HepG2 (cell line): Measurements from ENCODE around the gene SLCO2B1. TPM values are rescaled to one million over a fixed set of nuclear protein-coding genes. Genes with fewer than 3 reads are reported as not detected.

ENCODE experiments used
- AGO1 ChIP-seq: fragments of 200-400 bp; formaldehyde crosslinking; IDR thresholded peaks from 2 replicates; pipeline ENCODE4 v1.6.1; 2017; ENCODE audit warnings: mild to moderate bottlenecking, low read depth, low read length, moderate library complexity; ENCODE audit not compliant: poor library complexity, severe bottlenecking
- HOXA3 ChIP-seq: sonication (generic); formaldehyde crosslinking; IDR thresholded peaks from 2 replicates; pipeline ENCODE4 v1.5.0; 2020; ENCODE audit warnings: missing genetic modification reagents
- KLF6 ChIP-seq: IDR thresholded peaks from 2 replicates; pipeline ENCODE4 v1.8.0; 2016; ENCODE audit warnings: missing biosample characterization, missing genetic modification reagents
- MTF2 ChIP-seq: sonication (generic); formaldehyde crosslinking; IDR thresholded peaks from 2 replicates; pipeline ENCODE4 v1.5.0; 2020; ENCODE audit warnings: missing genetic modification reagents, borderline replicate concordance
- NCOA1 ChIP-seq: sonication (generic); formaldehyde crosslinking; IDR thresholded peaks from 2 replicates; pipeline ENCODE4 v1.9.0; 2021; ENCODE audit warnings: missing genetic modification reagents
- NR2F1 ChIP-seq, 2 experiments: fragments of 450-650 bp in 1 of 2; formaldehyde crosslinking in 1 of 2; IDR thresholded peaks; 2 replicates each; pipeline versions ENCODE4 v1.5.0 to v1.6.1; 2016 to 2020; ENCODE audit warnings: mild to moderate bottlenecking in 1 of 2, missing compliant biosample characterization in 1 of 2, missing genetic modification reagents in 1 of 2, moderate library complexity in 1 of 2
- PHF8 ChIP-seq: sonication (generic); formaldehyde crosslinking; IDR thresholded peaks from 2 replicates; pipeline ENCODE4 v1.5.0; 2020; ENCODE audit warnings: missing genetic modification reagents
- SOX6 ChIP-seq, 2 experiments: fragments of 450-650 bp in 1 of 2; sonication (generic) in 1 of 2; formaldehyde crosslinking in 1 of 2; IDR thresholded peaks; 2 replicates each; pipeline versions ENCODE4 v1.4.0 to v1.6.1; 2017 to 2020; ENCODE audit warnings: antibody characterized with exemption in 1 of 2, mild to moderate bottlenecking in 1 of 2, missing genetic modification reagents in 1 of 2
- STAT5B ChIP-seq: sonication (generic); formaldehyde crosslinking; IDR thresholded peaks from 2 replicates; pipeline ENCODE4 v1.4.0; 2020; ENCODE audit warnings: missing genetic modification reagents
- ZNF121 ChIP-seq: sonication (generic); formaldehyde crosslinking; IDR thresholded peaks from 2 replicates; pipeline ENCODE4 v1.5.0; 2020; ENCODE audit warnings: mild to moderate bottlenecking, missing genetic modification reagents
- ZNF224 ChIP-seq: sonication (generic); formaldehyde crosslinking; IDR thresholded peaks from 2 replicates; pipeline ENCODE4 v1.5.0; 2020; ENCODE audit warnings: mild to moderate bottlenecking, missing genetic modification reagents
- ZNF367 ChIP-seq: sonication (generic); formaldehyde crosslinking; IDR thresholded peaks from 2 replicates; pipeline ENCODE4 v1.4.0; 2020; ENCODE audit warnings: missing genetic modification reagents, borderline replicate concordance
- ZNF460 ChIP-seq: sonication (generic); formaldehyde crosslinking; IDR thresholded peaks from 2 replicates; pipeline ENCODE4 v1.5.1; 2020; ENCODE audit warnings: missing genetic modification reagents, mild to moderate bottlenecking, borderline replicate concordance
- ZNF557 ChIP-seq: sonication (generic); formaldehyde crosslinking; IDR thresholded peaks from 2 replicates; pipeline ENCODE4 v1.4.0; 2020; ENCODE audit warnings: missing genetic modification reagents
- ZNF724P ChIP-seq: sonication (generic); formaldehyde crosslinking; IDR thresholded peaks from 2 replicates; pipeline ENCODE4 v1.8.0; 2022; ENCODE audit warnings: missing genetic modification reagents, borderline replicate concordance
- polyA plus RNA-seq, 8 experiments: library from polyadenylated mRNA; depleted of rRNA in 3 of 8; stranded (reverse) in 7 of 8; unstranded in 1 of 8; fragments of >200 nt; fragmentation: Illumina TruSeq in 4 of 8; extraction: Trizol in 4 of 8; gene quantifications; 2 replicates each; pipeline versions ENCODE4 v1.2.1 to v1.2.3, GENCODE V29; 2011 to 2016; ENCODE audit warnings: low read depth in 4 of 8, missing spikeins in 1 of 8, mixed read lengths in 1 of 8; ENCODE audit not compliant: insufficient read depth in 1 of 8
- total RNA-seq, 5 experiments: library from RNA; depleted of rRNA; stranded (reverse); fragments of >200 nt; fragmentation: Illumina TruSeq; extraction: Trizol; gene quantifications; 2 replicates each; pipeline ENCODE4 v1.2.3, GENCODE V29; 2016; ENCODE audit warnings: low read depth in 1 of 5
- TF ChIP-seq, protein P1 (sequence below): sonication (generic); formaldehyde crosslinking; IDR thresholded peaks from 2 replicates; pipeline ENCODE4 v1.8.0; 2022; ENCODE audit warnings: mild to moderate bottlenecking, missing genetic modification reagents, borderline replicate concordance
- TF ChIP-seq, protein P2 (sequence below): sonication (generic); formaldehyde crosslinking; IDR thresholded peaks from 2 replicates; pipeline ENCODE4 v1.4.0; 2020; ENCODE audit warnings: mild to moderate bottlenecking, missing genetic modification reagents
- TF ChIP-seq, protein P3 (sequence below): sonication (generic); formaldehyde crosslinking; IDR thresholded peaks from 2 replicates; pipeline ENCODE4 v1.8.0; 2022; ENCODE audit warnings: missing genetic modification reagents, low read depth, mild to moderate bottlenecking, borderline replicate concordance
- TF ChIP-seq, protein P4 (sequence below): sonication (generic); formaldehyde crosslinking; IDR thresholded peaks from 2 replicates; pipeline ENCODE4 v1.5.1; 2020; ENCODE audit warnings: mild to moderate bottlenecking, missing genetic modification reagents, borderline replicate concordance
- TF ChIP-seq, protein P5 (sequence below): sonication (generic); formaldehyde crosslinking; IDR thresholded peaks from 2 replicates; pipeline ENCODE4 v1.4.0; 2020; ENCODE audit warnings: missing genetic modification reagents
- TF ChIP-seq, protein P6 (sequence below): sonication (generic); formaldehyde crosslinking; IDR thresholded peaks from 2 replicates; pipeline ENCODE4 v1.5.0; 2020; ENCODE audit warnings: mild to moderate bottlenecking, missing genetic modification reagents

Gene SLCO2B1
- total and polyA plus RNA-seq, 2 of the 13 experiments (the other 11 are each of a cell fraction or from before 2014, with no cell fraction given), result 15.3 to 19.8 TPM

DNA sequence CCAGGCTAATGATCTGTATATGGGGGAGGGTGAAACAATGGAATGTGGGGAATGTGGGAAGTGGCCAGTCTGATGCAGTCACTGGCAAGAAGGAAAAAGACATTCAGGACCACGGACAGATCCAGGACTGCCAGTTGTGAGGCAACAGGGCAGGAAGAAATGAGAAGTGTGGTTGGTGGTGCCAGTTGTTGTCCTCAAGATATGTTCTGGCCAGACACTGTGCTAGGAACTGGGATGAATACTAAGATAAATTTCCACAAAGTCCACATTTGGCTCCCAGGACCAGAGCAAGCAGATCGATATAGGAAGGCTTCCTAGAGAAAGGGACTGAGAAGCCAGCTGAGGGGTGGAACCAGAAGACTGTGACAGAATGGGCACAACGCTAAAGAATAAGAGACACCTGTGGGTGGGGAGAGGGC is 82.9 kb downstream of the SLCO2B1 start (continued):
- TF ChIP-seq KLF6 (CRISPR knock-in tag) (peak; percentile 78; the same call in 1 of the 2 replicates), PHF8 (CRISPR knock-in tag) (no peak), HOXA3 (0 out of 2 replicates have a peak, but pooled peaks have one; percentile 36), MTF2 (CRISPR knock-in tag) (no peak), ZNF557 (CRISPR knock-in tag) (peak; percentile 77; the same call in 1 of the 2 replicates), NCOA1 (no peak), ZNF460 (CRISPR knock-in tag) (no peak), ZNF367 (CRISPR knock-in tag) (peak; percentile 68; the same call in 1 of the 2 replicates), ZNF121 (no peak), AGO1 (no peak), ZNF724P (CRISPR knock-in tag) (no peak), ZNF224 (CRISPR knock-in tag) (no peak), NR2F1 (CRISPR knock-in tag; IDR thresholded peaks at IDR 0.05) (no peak), SOX6 (IDR thresholded peaks at IDR 0.05) (no peak), SOX6 (CRISPR knock-in tag; IDR thresholded peaks at IDR 0.05) (no peak), STAT5B (CRISPR knock-in tag) (0 out of 2 replicates have a peak, but pooled peaks have one; percentile 50)
- TF ChIP-seq, protein P1, sequence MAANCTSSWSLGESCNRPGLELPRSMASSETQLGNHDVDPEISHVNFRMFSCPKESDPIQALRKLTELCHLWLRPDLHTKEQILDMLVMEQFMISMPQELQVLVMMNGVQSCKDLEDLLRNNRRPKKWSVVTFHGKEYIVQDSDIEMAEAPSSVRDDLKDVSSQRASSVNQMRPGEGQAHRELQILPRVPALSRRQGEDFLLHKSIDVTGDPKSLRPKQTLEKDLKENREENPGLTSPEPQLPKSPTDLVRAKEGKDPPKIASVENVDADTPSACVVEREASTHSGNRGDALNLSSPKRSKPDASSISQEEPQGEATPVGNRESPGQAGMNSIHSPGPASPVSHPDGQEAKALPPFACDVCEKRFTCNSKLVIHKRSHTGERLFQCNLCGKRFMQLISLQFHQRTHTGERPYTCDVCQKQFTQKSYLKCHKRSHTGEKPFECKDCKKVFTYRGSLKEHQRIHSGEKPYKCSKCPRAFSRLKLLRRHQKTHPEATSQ (CRISPR knock-in tag), result no peak
- TF ChIP-seq, protein P2, sequence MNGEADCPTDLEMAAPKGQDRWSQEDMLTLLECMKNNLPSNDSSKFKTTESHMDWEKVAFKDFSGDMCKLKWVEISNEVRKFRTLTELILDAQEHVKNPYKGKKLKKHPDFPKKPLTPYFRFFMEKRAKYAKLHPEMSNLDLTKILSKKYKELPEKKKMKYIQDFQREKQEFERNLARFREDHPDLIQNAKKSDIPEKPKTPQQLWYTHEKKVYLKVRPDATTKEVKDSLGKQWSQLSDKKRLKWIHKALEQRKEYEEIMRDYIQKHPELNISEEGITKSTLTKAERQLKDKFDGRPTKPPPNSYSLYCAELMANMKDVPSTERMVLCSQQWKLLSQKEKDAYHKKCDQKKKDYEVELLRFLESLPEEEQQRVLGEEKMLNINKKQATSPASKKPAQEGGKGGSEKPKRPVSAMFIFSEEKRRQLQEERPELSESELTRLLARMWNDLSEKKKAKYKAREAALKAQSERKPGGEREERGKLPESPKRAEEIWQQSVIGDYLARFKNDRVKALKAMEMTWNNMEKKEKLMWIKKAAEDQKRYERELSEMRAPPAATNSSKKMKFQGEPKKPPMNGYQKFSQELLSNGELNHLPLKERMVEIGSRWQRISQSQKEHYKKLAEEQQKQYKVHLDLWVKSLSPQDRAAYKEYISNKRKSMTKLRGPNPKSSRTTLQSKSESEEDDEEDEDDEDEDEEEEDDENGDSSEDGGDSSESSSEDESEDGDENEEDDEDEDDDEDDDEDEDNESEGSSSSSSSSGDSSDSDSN (CRISPR knock-in tag), result no peak
- TF ChIP-seq, protein P3, sequence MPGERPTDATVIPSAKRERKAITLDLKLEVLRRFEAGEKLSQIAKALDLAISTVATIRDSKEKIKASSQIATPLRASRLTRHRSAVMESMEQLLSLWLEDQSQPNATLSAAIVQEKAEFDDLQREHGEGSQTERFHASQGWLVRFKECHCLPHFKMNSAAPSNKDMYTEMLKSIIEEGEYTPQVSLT, result no peak
- TF ChIP-seq, protein P4, sequence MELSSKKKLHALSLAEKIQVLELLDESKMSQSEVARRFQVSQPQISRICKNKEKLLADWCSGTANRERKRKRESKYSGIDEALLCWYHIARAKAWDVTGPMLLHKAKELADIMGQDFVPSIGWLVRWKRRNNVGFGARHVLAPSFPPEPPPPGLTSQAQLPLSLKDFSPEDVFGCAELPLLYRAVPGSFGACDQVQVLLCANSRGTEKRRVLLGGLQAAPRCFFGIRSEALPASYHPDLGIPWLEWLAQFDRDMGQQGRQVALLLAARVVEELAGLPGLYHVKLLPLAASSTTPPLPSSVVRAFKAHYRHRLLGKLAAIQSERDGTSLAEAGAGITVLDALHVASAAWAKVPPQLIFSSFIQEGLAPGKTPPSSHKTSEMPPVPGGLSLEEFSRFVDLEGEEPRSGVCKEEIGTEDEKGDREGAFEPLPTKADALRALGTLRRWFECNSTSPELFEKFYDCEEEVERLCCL, result no peak
- TF ChIP-seq, protein P5, sequence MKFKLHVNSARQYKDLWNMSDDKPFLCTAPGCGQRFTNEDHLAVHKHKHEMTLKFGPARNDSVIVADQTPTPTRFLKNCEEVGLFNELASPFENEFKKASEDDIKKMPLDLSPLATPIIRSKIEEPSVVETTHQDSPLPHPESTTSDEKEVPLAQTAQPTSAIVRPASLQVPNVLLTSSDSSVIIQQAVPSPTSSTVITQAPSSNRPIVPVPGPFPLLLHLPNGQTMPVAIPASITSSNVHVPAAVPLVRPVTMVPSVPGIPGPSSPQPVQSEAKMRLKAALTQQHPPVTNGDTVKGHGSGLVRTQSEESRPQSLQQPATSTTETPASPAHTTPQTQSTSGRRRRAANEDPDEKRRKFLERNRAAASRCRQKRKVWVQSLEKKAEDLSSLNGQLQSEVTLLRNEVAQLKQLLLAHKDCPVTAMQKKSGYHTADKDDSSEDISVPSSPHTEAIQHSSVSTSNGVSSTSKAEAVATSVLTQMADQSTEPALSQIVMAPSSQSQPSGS (CRISPR knock-in tag), result peak; percentile 70; the same call in 1 of the 2 replicates
- TF ChIP-seq, protein P6, sequence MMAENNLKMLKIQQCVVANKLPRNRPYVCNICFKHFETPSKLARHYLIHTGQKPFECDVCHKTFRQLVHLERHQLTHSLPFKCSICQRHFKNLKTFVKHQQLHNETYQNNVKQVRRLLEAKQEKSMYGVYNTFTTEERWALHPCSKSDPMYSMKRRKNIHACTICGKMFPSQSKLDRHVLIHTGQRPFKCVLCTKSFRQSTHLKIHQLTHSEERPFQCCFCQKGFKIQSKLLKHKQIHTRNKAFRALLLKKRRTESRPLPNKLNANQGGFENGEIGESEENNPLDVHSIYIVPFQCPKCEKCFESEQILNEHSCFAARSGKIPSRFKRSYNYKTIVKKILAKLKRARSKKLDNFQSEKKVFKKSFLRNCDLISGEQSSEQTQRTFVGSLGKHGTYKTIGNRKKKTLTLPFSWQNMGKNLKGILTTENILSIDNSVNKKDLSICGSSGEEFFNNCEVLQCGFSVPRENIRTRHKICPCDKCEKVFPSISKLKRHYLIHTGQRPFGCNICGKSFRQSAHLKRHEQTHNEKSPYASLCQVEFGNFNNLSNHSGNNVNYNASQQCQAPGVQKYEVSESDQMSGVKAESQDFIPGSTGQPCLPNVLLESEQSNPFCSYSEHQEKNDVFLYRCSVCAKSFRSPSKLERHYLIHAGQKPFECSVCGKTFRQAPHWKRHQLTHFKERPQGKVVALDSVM (CRISPR knock-in tag), result no peak
